ENCODE measurements around the gene CEP128.

Gene CEP128

DNA sequence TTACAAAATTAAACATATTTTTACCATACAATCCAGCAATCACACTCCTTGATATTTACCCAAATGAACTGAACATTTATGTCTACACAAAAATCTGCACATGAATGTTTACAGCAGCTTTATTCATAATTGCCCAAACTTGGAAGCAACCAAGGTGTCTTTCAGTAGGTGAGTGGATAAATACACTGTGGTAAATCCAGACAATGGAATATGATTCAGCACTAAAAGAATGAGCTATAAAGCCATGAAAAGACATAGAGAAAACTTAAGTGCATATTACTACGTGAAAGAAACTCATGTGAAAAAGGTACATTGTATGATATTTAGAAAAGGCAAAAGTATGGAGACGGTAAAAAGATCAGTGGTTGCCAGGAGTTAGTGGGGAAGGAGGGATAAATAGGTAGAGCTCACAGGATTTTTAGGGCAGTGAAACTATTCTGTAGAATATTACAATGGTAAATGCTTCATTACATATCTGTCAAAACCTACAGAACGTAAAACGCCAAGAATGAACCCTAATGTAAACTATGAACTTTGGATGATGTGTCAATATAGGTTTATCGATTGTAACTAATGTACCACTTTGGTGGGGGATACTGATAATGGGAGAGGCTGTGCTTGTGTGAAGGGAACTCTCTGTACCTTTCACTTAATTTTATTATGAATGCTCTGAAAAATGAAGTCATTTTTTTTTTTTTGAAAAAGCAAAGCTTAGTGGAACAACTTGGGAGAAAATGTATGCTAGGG lies 295.7 kb downstream of the CEP128 start:
- no peak for DNase-seq
- H3K4me1 ChIP-seq = no peaks in the 10 kb centered on the region
- TF ChIP-seq, protein P1, sequence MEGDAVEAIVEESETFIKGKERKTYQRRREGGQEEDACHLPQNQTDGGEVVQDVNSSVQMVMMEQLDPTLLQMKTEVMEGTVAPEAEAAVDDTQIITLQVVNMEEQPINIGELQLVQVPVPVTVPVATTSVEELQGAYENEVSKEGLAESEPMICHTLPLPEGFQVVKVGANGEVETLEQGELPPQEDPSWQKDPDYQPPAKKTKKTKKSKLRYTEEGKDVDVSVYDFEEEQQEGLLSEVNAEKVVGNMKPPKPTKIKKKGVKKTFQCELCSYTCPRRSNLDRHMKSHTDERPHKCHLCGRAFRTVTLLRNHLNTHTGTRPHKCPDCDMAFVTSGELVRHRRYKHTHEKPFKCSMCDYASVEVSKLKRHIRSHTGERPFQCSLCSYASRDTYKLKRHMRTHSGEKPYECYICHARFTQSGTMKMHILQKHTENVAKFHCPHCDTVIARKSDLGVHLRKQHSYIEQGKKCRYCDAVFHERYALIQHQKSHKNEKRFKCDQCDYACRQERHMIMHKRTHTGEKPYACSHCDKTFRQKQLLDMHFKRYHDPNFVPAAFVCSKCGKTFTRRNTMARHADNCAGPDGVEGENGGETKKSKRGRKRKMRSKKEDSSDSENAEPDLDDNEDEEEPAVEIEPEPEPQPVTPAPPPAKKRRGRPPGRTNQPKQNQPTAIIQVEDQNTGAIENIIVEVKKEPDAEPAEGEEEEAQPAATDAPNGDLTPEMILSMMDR (IDR thresholded peaks at IDR 0.05) = no peak
- peaks cover 0 to 11% (median 0%) of the 10 kb centered on the region in 3 donors for H3K9me3 ChIP-seq
- no peaks in the 10 kb centered on the region for H3K27me3 ChIP-seq
- no peaks in the 10 kb centered on the region for H3K36me3 ChIP-seq
- H3K4me3 ChIP-seq = no peak overlapping the region
- H3K27ac ChIP-seq = no peak overlapping the region
- intact Hi-C loops (cut with DNase I; ENCODE audit: low total_unique reads) = no loop called here

DNA sequence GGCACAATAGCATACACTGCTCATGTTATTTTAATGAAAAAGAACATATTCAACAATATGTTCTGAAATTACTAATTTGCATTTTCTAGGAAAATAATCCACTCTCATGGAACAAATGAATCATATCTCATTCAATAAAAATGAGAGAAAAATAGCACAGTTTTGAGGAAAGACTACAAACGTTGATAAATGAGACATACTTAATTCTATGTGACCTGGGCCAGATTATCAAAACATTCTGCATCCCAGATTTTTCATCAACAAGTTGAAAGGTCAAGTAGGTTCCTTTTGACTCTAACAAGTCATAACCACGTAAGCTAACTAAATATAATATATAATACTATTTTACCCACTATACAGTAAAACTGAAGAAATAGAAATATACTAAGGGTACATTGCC lies 296.7 kb downstream of the CEP128 start:
- Histone ChIP-seq H3K9me3 (peaks cover 0 to 6% (median 0%) of the 10 kb centered on the region in 3 donors), H3K27ac (no peak overlapping the region), H3K27me3 (no peaks in the 10 kb centered on the region), H3K4me3 (no peak overlapping the region), H3K36me3 (no peaks in the 10 kb centered on the region), H3K4me1 (no peaks in the 10 kb centered on the region)
- no peak for DNase-seq
- intact Hi-C loops (cut with DNase I; ENCODE audit: low total_unique reads) = no loop called here
- TF ChIP-seq, protein P1 (IDR thresholded peaks at IDR 0.05) = no peak

DNA sequence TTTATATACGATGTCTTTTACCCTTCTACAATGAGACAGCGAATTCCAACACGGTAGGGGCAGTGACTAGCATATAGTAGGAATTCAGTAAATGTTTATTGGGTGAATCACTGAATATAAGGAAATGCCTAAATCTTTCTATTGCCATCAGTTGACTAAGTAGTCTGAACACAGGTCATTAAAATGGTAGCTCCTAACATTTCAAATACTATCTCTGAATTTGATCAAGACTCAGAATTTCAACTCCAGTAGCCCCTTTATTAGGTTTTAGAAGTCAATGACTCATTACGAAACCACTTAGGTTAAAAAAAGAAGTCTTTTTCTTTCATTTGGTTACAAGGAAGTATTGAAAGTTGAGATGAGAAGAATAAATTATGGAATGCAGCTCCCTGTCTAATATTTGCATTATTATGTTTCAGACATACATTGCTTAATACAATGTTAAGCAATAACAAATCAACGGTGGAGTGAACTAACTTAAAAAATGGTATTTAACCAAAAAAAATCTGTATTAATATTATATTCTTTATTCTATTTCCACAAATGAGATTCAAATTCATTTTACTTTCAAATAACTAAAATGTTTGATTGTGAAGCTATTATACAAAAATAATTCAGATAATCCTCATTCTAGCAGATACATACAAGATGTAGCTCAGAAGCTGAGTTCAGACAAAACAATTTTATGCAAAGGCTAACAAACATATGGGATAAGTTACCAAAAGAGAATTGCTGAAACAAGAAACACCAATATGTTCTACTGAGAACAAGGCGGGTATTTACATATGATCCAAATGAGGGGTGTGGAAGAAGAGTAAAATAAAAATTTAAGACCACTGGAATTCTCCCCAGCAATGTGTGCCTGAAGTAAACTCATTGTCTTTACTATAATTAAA lies 302.7 kb downstream of the CEP128 start:
- no peaks in the 10 kb centered on the region for H3K27me3 ChIP-seq
- H3K9me3 ChIP-seq = no peaks in the 10 kb centered on the region
- no peak overlapping the region for H3K27ac ChIP-seq
- intact Hi-C loops (cut with DNase I; ENCODE audit: low total_unique reads) = no loop called here
- no peak for DNase-seq
- H3K4me3 ChIP-seq = no peak overlapping the region
- TF ChIP-seq, protein P1 (IDR thresholded peaks at IDR 0.05) = no peak
- no peaks in the 10 kb centered on the region for H3K4me1 ChIP-seq
- H3K36me3 ChIP-seq = no peaks in the 10 kb centered on the region

DNA sequence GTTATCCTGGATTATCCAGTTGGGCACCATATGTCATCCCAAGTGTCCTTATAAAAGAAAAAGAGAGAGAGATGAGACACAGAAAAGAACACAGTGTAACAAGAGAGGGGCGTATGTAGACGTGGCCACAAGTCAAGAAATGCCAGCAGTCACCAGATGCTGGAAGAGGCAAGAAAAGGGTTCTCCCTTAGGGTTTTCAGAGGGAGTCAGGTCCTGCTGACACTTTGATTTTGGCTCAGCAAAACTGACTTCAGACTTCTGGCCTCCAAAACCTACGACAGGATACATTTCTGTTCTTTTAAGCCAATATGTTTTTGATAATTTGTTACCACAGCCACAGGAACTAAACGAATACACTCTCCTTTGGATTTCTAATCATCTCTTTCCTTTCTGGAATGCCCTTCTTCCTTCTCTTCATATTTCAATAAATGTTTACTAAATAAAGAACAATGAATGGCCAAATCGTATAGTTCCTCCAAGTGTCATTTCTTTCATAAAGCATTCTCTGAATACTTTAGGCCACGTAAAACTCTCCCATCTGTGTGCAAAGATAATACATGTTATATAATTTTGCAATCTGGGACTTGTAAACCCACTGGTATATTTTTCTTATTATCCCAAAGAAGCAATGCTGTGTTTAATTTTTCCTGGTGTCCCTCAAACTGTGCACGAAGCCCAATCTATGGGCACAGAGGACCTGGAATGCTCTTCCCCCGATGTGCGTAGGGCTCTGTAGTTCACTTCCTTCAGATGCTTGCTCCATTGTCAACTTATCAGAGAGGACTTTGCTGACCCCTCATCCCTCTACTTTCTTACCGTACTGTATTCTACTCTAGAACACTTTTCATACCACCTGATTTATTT lies 303.6 kb downstream of the CEP128 start:
- Histone ChIP-seq H3K4me3 (no peak overlapping the region), H3K27me3 (no peaks in the 10 kb centered on the region), H3K4me1 (no peaks in the 10 kb centered on the region), H3K27ac (no peak overlapping the region), H3K9me3 (no peaks in the 10 kb centered on the region), H3K36me3 (no peaks in the 10 kb centered on the region)
- intact Hi-C loops (cut with DNase I; ENCODE audit: low total_unique reads) = no loop called here
- no peak for DNase-seq
- TF ChIP-seq, protein P1 (IDR thresholded peaks at IDR 0.05) = no peak

DNA sequence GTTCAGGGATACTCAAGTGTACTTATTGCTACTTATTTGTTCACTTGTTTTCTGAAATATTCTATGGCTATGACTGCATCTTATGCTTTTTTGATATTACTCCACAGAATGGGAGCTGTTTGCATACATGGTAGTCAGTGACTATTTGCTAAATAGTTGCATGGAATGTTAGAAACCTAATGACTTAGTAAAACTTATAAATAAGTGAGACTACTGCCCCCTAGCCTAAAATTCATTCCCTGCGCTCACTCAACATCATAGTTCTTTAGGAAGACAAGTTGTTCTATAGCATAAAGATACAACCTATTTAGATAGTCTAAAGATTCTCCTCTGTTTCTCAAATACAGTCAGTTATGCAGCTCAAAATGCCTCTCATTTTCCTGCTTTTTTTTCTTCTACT lies 305.5 kb downstream of the CEP128 start:
- intact Hi-C loops (cut with DNase I; ENCODE audit: low total_unique reads) = no loop called here
- no peak for DNase-seq

More for the DNA sequence above, 305.5 kb downstream of the CEP128 start:
- no peaks in the 10 kb centered on the region for H3K36me3 ChIP-seq
- TF ChIP-seq, protein P1 (IDR thresholded peaks at IDR 0.05) = no peak
- no peaks in the 10 kb centered on the region for H3K27me3 ChIP-seq
- no peaks in the 10 kb centered on the region for H3K9me3 ChIP-seq
- no peak overlapping the region for H3K4me3 ChIP-seq
- H3K4me1 ChIP-seq = no peaks in the 10 kb centered on the region
- H3K27ac ChIP-seq = no peak overlapping the region

Data from tibial artery (tissue), 4 donors.